Bronchial epithelial cell (primary cell): ENCODE data around the gene ERI2. TPM values are rescaled to one million over a fixed set of nuclear protein-coding genes. Genes with fewer than 3 reads are reported as not detected.
A peak's percentile ranks its signal among the peaks of the same experiment; 100 is the strongest.
"Not testable (repeated sequence)": the region's sequence is repeated elsewhere in the genome, so short reads cannot be mapped to it uniquely, and the experiment has no call there.

ENCODE experiments used
- DNase-seq: peaks from one replicate; pipeline ENCODE4 v3.0.0-alpha.2; 2010; ENCODE audit warnings: low read depth
- FAIRE-seq: peaks from 2 replicates; lab custom pipeline; 2011; peaks lifted over from hg19 to GRCh38; lab: Jason Lieb, UNC
- H3K27me3 ChIP-seq: 2 replicates; pipeline ENCODE4 v1.5.1; 2011; ENCODE audit warnings: low read length; ENCODE audit not compliant: control insufficient read depth, insufficient read depth
- H3K36me3 ChIP-seq: 2 replicates; pipeline ENCODE4 v1.5.1; 2011; ENCODE audit warnings: low read length; ENCODE audit not compliant: control insufficient read depth, insufficient read depth
- H3K4me3 ChIP-seq: 2 replicates; pipeline ENCODE4 v1.5.1; 2011; ENCODE audit warnings: mild to moderate bottlenecking, low read depth, low read length, control low read depth
- total RNA-seq: library from RNA; depleted of rRNA; stranded (reverse); fragments of >200 nt; gene quantifications from 2 replicates; pipeline ENCODE4 v1.2.1, GENCODE V29; 2014
- TF ChIP-seq, protein P1 (sequence below): IDR thresholded peaks from 2 replicates; pipeline ENCODE4 v1.5.1; 2011; ENCODE audit warnings: mild to moderate bottlenecking, moderate library complexity, low read length, control low read depth, inconsistent platforms; ENCODE audit not compliant: insufficient read depth, severe bottlenecking

Gene ERI2
- total RNA-seq, 1 donor from 2014 or later, result 16.6 TPM

DNA sequence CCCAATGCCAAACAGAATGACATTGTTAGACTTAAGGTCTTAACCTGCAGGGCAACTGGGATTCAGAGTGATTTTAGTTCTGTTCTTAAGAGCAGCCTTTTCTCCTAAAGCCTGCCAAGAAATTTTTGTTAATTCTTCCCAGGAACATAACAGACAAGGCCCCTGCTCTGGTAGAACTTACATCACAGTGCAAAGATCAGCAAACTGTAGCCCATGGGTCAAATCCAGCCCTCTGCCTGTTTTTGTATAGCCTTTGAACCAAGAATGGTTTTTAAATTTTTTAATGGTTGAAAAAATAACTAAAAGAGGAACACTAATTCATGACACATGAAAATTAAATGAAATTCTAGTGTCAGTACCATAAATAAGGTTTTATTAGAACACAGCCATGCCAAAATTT is 38.7 kb downstream of the ERI2 start:
- TF ChIP-seq, protein P1, sequence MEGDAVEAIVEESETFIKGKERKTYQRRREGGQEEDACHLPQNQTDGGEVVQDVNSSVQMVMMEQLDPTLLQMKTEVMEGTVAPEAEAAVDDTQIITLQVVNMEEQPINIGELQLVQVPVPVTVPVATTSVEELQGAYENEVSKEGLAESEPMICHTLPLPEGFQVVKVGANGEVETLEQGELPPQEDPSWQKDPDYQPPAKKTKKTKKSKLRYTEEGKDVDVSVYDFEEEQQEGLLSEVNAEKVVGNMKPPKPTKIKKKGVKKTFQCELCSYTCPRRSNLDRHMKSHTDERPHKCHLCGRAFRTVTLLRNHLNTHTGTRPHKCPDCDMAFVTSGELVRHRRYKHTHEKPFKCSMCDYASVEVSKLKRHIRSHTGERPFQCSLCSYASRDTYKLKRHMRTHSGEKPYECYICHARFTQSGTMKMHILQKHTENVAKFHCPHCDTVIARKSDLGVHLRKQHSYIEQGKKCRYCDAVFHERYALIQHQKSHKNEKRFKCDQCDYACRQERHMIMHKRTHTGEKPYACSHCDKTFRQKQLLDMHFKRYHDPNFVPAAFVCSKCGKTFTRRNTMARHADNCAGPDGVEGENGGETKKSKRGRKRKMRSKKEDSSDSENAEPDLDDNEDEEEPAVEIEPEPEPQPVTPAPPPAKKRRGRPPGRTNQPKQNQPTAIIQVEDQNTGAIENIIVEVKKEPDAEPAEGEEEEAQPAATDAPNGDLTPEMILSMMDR, result no peak
- Histone ChIP-seq H3K36me3 (no peaks in the 10 kb centered on the region), H3K27me3 (no peaks in the 10 kb centered on the region), H3K4me3 (no peak overlapping the region)
- DNase-seq (no peak), FAIRE-seq (no peak)

DNA sequence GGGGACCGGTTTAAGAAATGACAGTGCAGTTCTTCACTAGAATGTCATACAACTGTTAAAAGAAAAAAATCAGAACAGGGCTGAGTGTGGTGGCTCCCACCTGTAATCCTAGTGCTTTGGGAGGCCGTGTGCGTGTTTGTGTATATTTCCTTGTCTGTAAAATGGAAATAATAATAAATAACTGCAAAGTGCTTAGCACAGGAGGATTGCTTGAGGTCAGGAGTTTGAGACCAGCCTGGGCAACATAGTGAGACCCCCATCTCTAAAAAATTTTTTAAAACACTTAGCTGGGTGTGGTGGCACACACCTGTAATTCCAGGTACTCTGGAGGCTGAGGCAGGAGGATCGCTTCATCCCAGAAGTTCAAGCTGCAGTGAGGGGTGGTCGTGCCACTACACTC is 40.0 kb downstream of the ERI2 start:
- Histone ChIP-seq H3K36me3 (no peaks in the 10 kb centered on the region), H3K27me3 (no peaks in the 10 kb centered on the region), H3K4me3 (no peak overlapping the region)
- DNase-seq (no peak), FAIRE-seq (no peak)
- TF ChIP-seq, protein P1, result no peak

DNA sequence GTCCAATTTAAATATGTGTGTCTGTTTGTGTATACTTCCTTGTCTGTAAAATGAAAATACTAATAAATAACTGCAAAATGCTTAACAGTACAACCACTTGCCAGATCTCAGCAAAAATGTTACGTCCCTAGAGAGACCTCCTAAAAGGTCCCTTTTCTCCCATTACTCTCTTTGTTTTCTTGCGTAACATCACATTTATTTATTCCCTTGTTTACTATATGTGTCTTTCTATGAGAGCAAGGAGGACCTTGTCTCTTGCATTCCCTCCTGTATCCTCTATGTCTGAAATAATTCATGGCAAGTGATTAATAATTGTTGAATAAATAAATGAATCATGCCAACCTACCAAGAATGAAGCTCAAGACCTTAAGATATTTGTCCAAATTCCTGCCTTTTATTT is 40.5 kb downstream of the ERI2 start:
- H3K4me3 ChIP-seq, result no peak overlapping the region
- TF ChIP-seq, protein P1, result no peak
- H3K27me3 ChIP-seq, result no peaks in the 10 kb centered on the region
- H3K36me3 ChIP-seq, result no peaks in the 10 kb centered on the region
- DNase-seq (no peak), FAIRE-seq (no peak)

DNA sequence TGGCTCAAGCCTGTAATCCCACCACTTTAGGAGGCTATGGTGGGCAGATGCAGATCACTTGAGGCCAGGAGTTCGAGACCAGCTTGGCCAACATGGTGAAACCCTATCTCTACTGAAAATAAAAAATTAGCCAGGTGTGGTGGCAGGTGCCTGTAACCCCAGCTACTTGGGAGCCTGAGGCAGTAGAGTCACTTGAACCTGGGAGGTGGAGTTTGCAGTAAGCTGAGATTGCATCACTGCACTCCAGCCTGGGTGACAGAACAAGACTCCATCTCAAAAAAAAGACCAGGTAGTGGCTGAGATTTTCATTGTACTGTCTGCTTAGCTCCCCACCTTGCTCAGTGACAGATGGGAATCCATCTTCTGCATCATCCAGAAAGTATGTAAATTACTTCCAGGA is 41.8 kb downstream of the ERI2 start:
- not testable (repeated sequence) for DNase-seq, FAIRE-seq, H3K4me3 ChIP-seq, H3K36me3 ChIP-seq, H3K27me3 ChIP-seq

DNA sequence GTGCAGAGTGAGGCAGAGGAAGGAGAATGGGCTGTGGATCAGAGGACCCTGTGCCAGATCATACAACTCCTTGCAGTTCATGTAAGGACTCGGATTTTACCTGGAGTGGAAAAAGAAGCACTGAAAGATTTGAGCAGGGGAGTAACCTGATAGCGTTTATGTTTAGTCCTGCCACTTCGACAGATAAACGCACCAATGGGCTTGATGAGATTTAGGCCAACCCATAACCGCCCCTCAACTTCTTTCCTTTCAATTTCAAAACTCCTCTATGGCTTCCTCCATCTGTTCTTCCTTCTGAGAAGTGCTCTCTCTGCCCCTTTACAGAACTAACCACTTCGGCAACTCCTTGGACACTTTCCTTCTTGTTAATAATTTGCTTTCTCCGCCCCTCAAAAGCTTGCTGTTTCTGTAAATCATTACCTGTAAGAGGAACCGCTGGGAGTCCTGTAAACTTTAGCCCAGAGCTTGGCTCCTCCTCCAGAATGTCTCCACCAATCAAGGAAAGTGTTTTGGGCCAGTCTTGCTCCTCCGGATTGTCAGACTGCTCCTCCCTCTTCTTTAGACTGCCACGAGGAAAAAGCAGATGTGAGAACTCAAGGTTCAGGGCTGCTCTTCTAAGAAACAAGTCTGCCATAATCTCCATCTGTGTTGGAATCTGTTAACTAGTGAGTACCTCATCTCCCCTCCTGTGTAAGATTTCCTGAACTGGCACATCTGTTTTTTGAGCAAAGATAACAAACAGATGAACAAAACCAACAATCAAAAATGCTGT is 42.6 kb downstream of the ERI2 start, which contains the start of gene ACSM3:
ACSM3 (plus strand) TSS at position 554 of the 772 bp plus-strand sequence. CDS start 6,021 bp downstream, outside the sequence.
- peak within 1 kb of the TSS; percentile 36 for H3K4me3 ChIP-seq
- DNase-seq (peak; percentile 83), FAIRE-seq (peak; percentile 40)
- TF ChIP-seq, protein P1, result no peak
- no peaks in the 10 kb centered on the region for H3K36me3 ChIP-seq
- no peaks in the 10 kb centered on the region for H3K27me3 ChIP-seq

DNA sequence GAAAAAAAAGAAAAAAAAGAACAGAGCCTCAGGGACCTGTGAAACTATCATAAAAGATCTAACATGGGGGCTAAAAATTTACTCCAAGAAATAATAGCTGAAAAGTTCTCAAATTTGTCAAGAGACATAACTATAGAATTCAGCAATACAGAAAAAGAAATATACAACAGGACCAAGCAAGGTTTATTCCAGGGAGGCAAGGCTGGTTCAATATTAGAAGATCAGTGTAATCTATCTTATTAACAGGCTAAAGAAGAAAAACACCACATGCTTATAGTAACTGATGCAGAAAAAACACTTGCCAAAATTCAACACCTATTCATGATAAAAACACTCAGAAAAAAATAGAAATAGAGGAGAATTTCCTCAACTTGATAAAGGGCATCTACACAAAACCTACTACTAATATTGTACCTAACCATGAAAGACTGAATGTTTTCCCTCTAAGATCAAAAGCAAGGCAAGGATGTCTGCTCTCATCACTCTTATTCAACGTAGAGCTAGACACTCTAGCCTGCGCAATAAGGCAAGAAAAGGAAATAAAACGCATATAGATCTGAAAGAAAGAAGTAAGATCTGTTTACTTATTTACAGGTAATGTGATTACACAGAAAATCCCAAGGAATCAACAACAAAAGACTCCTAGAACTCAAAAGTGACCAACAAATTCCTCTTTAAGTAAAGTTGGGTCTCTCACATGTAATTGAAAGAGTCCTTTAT is 43.7 kb downstream of the ERI2 start:
- DNase-seq, result no peak
- Histone ChIP-seq H3K36me3 (no peaks in the 10 kb centered on the region), H3K4me3 (no peak overlapping the region), H3K27me3 (no peaks in the 10 kb centered on the region)
- FAIRE-seq, result no peak
- TF ChIP-seq, protein P1, result no peak
